Activated T-helper 1 cell treated with anti-CD3 and anti-CD28 coated beads, Interleukin-12 subunit alpha, Interleukin-12 subunit beta, Interleukin-2, Interleukin-4 antibody, amounts not matched to agents 30 ng/mL and 10 ng/mL and 1 ng/mL, durations not matched to agents 14 hours and 24 hours and 36 hours (primary cell): ENCODE results near the gene ADGRV1. TPM values are rescaled to one million over a fixed set of nuclear protein-coding genes. Genes with fewer than 3 reads are reported as not detected.

Experiments
- DNase-seq: peaks from one replicate; pipeline ENCODE4 v3.0.0; 2021; ENCODE audit warnings: low spot score
- H3K27ac Mint-ChIP-seq: one replicate; pipeline ENCODE4 v1.8.0; 2021; ENCODE audit warnings: mild to moderate bottlenecking, mixed read lengths
- H3K27me3 Mint-ChIP-seq: one replicate; pipeline ENCODE4 v1.8.0; 2022; ENCODE audit warnings: mild to moderate bottlenecking, moderate library complexity, mixed read lengths; ENCODE audit not compliant: insufficient read depth
- H3K36me3 Mint-ChIP-seq: one replicate; pipeline ENCODE4 v1.8.0; 2021; ENCODE audit warnings: low read depth, mixed read lengths
- H3K4me1 Mint-ChIP-seq: one replicate; pipeline ENCODE4 v1.8.0; 2021; ENCODE audit warnings: low read depth, mixed read lengths
- H3K4me3 Mint-ChIP-seq: one replicate; pipeline ENCODE4 v1.8.0; 2021; ENCODE audit warnings: mild to moderate bottlenecking, moderate library complexity, mixed read lengths
- H3K9me3 Mint-ChIP-seq: one replicate; pipeline ENCODE4 v1.8.0; 2021; ENCODE audit warnings: mixed read lengths
- intact Hi-C: fragments of 100-400 bp; cut with micrococcal nuclease; formaldehyde crosslinking; loops from one replicate; pipeline ENCODE4 v1.15.1; 2024
- total RNA-seq: library from RNA; stranded (reverse); gene quantifications from 2 replicates; pipeline ENCODE4 v1.2.3, GENCODE V29; 2022

ADGRV1 gene
- total RNA-seq, 1 donor from 2014 or later, result 0.05 TPM

- intact Hi-C loops, result no loop called here
- Mint-ChIP-seq H3K36me3 (no peaks in the 10 kb centered on the region), H3K9me3 (no peaks in the 10 kb centered on the region), H3K4me1 (no peaks in the 10 kb centered on the region), H3K27me3 (peaks cover 11% of the 10 kb centered on the region), H3K27ac (no peak overlapping the region), H3K4me3 (no peak overlapping the region)
- DNase-seq, result no peak
These were observed 326.7 kb downstream of the ADGRV1 start for GRCh38 chr5:90885180-90885868.

- peaks cover 11% of the 10 kb centered on the region for H3K27me3 Mint-ChIP-seq
- intact Hi-C loops, result no loop called here
- H3K4me3 Mint-ChIP-seq, result no peak overlapping the region
These were observed 327.8 kb downstream of the ADGRV1 start for GRCh38 chr5:90886381-90886780.

GRCh38 chr5:90888511-90889324 is 330.1 kb downstream of the ADGRV1 start:
- H3K27ac Mint-ChIP-seq, result no peak overlapping the region
- intact Hi-C loops, result no loop called here
- no peaks in the 10 kb centered on the region for H3K9me3 Mint-ChIP-seq
- no peaks in the 10 kb centered on the region for H3K4me1 Mint-ChIP-seq
- no peaks in the 10 kb centered on the region for H3K36me3 Mint-ChIP-seq
- H3K27me3 Mint-ChIP-seq, result peaks cover 10% of the 10 kb centered on the region
- DNase-seq, result no peak
- H3K4me3 Mint-ChIP-seq, result no peak overlapping the region

More at GRCh38 chr5:90886381-90886780, 327.8 kb downstream of the ADGRV1 start:
- no peak for DNase-seq
- H3K9me3 Mint-ChIP-seq, result no peaks in the 10 kb centered on the region
- H3K27ac Mint-ChIP-seq, result no peak overlapping the region
- no peaks in the 10 kb centered on the region for H3K36me3 Mint-ChIP-seq
- H3K4me1 Mint-ChIP-seq, result no peaks in the 10 kb centered on the region

- DNase-seq, result no peak
- Mint-ChIP-seq H3K4me3 (no peak overlapping the region), H3K36me3 (no peaks in the 10 kb centered on the region), H3K27ac (no peak overlapping the region), H3K9me3 (no peaks in the 10 kb centered on the region), H3K4me1 (no peaks in the 10 kb centered on the region), H3K27me3 (peaks cover 5% of the 10 kb centered on the region)
- intact Hi-C loops, result no loop called here
These were observed 330.7 kb downstream of the ADGRV1 start for GRCh38 chr5:90889325-90889600.

GRCh38 chr5:90890180-90890579 is 331.6 kb downstream of the ADGRV1 start:
- intact Hi-C loops, result no loop called here
- no peaks in the 10 kb centered on the region for H3K4me1 Mint-ChIP-seq
- no peaks in the 10 kb centered on the region for H3K36me3 Mint-ChIP-seq
- H3K9me3 Mint-ChIP-seq, result no peaks in the 10 kb centered on the region
- H3K4me3 Mint-ChIP-seq, result no peak overlapping the region
- H3K27me3 Mint-ChIP-seq, result no peaks in the 10 kb centered on the region
- H3K27ac Mint-ChIP-seq, result no peak overlapping the region
- no peak for DNase-seq

GRCh38 chr5:90894866-90895420 is 336.3 kb downstream of the ADGRV1 start:
- Mint-ChIP-seq H3K4me1 (no peaks in the 10 kb centered on the region), H3K9me3 (no peaks in the 10 kb centered on the region), H3K27me3 (no peaks in the 10 kb centered on the region), H3K4me3 (no peak overlapping the region), H3K27ac (no peak overlapping the region), H3K36me3 (no peaks in the 10 kb centered on the region)
- intact Hi-C loops, result no loop called here
- no peak for DNase-seq

- no peak overlapping the region for H3K4me3 Mint-ChIP-seq
- no peaks in the 10 kb centered on the region for H3K27me3 Mint-ChIP-seq
- H3K27ac Mint-ChIP-seq, result no peak overlapping the region
- no peak for DNase-seq
- H3K4me1 Mint-ChIP-seq, result no peaks in the 10 kb centered on the region
- no peaks in the 10 kb centered on the region for H3K36me3 Mint-ChIP-seq
- intact Hi-C loops, result no loop called here
- no peaks in the 10 kb centered on the region for H3K9me3 Mint-ChIP-seq
These were observed 339.0 kb downstream of the ADGRV1 start for GRCh38 chr5:90897618-90898017.

GRCh38 chr5:90898326-90899013 is 339.9 kb downstream of the ADGRV1 start:
- intact Hi-C loops, result no loop called here
- Mint-ChIP-seq H3K27ac (no peak overlapping the region), H3K9me3 (no peaks in the 10 kb centered on the region), H3K4me1 (no peaks in the 10 kb centered on the region), H3K36me3 (no peaks in the 10 kb centered on the region), H3K4me3 (no peak overlapping the region), H3K27me3 (no peaks in the 10 kb centered on the region)
- DNase-seq, result no peak

GRCh38 chr5:90899014-90899604 is 340.5 kb downstream of the ADGRV1 start:
- no peak for DNase-seq
- Mint-ChIP-seq H3K27ac (no peak overlapping the region), H3K4me1 (no peaks in the 10 kb centered on the region), H3K36me3 (no peaks in the 10 kb centered on the region), H3K27me3 (no peaks in the 10 kb centered on the region), H3K9me3 (no peaks in the 10 kb centered on the region), H3K4me3 (no peak overlapping the region)
- intact Hi-C loops, result no loop called here

GRCh38 chr5:90901261-90901660 is 342.7 kb downstream of the ADGRV1 start:
- intact Hi-C loops, result no loop called here
- Mint-ChIP-seq H3K9me3 (no peaks in the 10 kb centered on the region), H3K27me3 (no peaks in the 10 kb centered on the region), H3K27ac (no peak overlapping the region), H3K36me3 (no peaks in the 10 kb centered on the region), H3K4me3 (no peak overlapping the region), H3K4me1 (no peaks in the 10 kb centered on the region)
- no peak for DNase-seq

GRCh38 chr5:90902170-90902569 is 343.6 kb downstream of the ADGRV1 start:
- H3K36me3 Mint-ChIP-seq, result no peaks in the 10 kb centered on the region
- no peak overlapping the region for H3K4me3 Mint-ChIP-seq
- H3K27me3 Mint-ChIP-seq, result no peaks in the 10 kb centered on the region
- no peaks in the 10 kb centered on the region for H3K9me3 Mint-ChIP-seq
- no peaks in the 10 kb centered on the region for H3K4me1 Mint-ChIP-seq
- DNase-seq, result no peak
- no peak overlapping the region for H3K27ac Mint-ChIP-seq
- intact Hi-C loops, result no loop called here

- Mint-ChIP-seq H3K9me3 (no peaks in the 10 kb centered on the region), H3K4me1 (no peaks in the 10 kb centered on the region), H3K27me3 (no peaks in the 10 kb centered on the region), H3K4me3 (no peak overlapping the region), H3K27ac (no peak overlapping the region), H3K36me3 (no peaks in the 10 kb centered on the region)
- DNase-seq, result no peak
- intact Hi-C loops, result no loop called here
These were observed 344.2 kb downstream of the ADGRV1 start for GRCh38 chr5:90902651-90903386.
